BE2C (cell line): ENCODE results near the gene CCDC63.

ENCODE experiments used
- DNase-seq: peaks from one replicate; pipeline ENCODE4 v3.0.0-alpha.2; 2020
- H3K27me3 ChIP-seq: fragments of 250-450 bp; sonication (Bioruptor Pico); 2 replicates; pipeline ENCODE4 v1.5.1; 2020; ENCODE audit warnings: mild to moderate bottlenecking
- H3K36me3 ChIP-seq: fragments of 250-450 bp; sonication (Bioruptor Pico); 2 replicates; pipeline ENCODE4 v1.5.1; 2020; ENCODE audit warnings: mild to moderate bottlenecking
- H3K4me1 ChIP-seq: fragments of 250-450 bp; sonication (Bioruptor Pico); 2 replicates; pipeline ENCODE4 v1.5.1; 2020
- H3K4me3 ChIP-seq: 2 replicates; pipeline ENCODE4 v1.5.1; 2011; ENCODE audit warnings: low read depth, low read length
- H3K9me3 ChIP-seq: fragments of 250-450 bp; sonication (Bioruptor Pico); 2 replicates; pipeline ENCODE4 v1.5.1; 2020
- CTCF ChIP-seq: IDR thresholded peaks from 2 replicates; pipeline ENCODE4 v1.5.1; 2012; ENCODE audit warnings: mild to moderate bottlenecking, low read depth, low read length

Gene CCDC63

GRCh38 chr12:110826592-110827200 is 20.1 kb upstream of the CCDC63 start:
- TF ChIP-seq CTCF, result peak; percentile 96
- H3K9me3 ChIP-seq, result no peaks in the 10 kb centered on the region
- no peaks in the 10 kb centered on the region for H3K36me3 ChIP-seq
- no peaks in the 10 kb centered on the region for H3K27me3 ChIP-seq
- peak overlapping the region; percentile 35 for H3K4me3 ChIP-seq
- DNase-seq, result peak; percentile 91
- no peaks in the 10 kb centered on the region for H3K4me1 ChIP-seq

GRCh38 chr12:110829308-110829707 is 17.5 kb upstream of the CCDC63 start:
- TF ChIP-seq CTCF, result no peak
- no peak for DNase-seq
- Histone ChIP-seq H3K4me3 (no peak overlapping the region), H3K27me3 (no peaks in the 10 kb centered on the region), H3K36me3 (no peaks in the 10 kb centered on the region), H3K9me3 (no peaks in the 10 kb centered on the region), H3K4me1 (no peaks in the 10 kb centered on the region)

- TF ChIP-seq CTCF, result no peak
- Histone ChIP-seq H3K4me3 (no peak overlapping the region), H3K27me3 (no peaks in the 10 kb centered on the region), H3K9me3 (no peaks in the 10 kb centered on the region), H3K36me3 (no peaks in the 10 kb centered on the region), H3K4me1 (no peaks in the 10 kb centered on the region)
- DNase-seq, result no peak
Observed at GRCh38 chr12:110836291-110836690, 10.5 kb upstream of the CCDC63 start.

GRCh38 chr12:110841007-110841406 is 5.8 kb upstream of the CCDC63 start:
- no peaks in the 10 kb centered on the region for H3K9me3 ChIP-seq
- no peak overlapping the region for H3K4me3 ChIP-seq
- H3K36me3 ChIP-seq, result no peaks in the 10 kb centered on the region
- no peak for DNase-seq
- H3K27me3 ChIP-seq, result peaks cover under 1% of the 10 kb centered on the region
- TF ChIP-seq CTCF, result no peak
- no peaks in the 10 kb centered on the region for H3K4me1 ChIP-seq

- Histone ChIP-seq H3K4me1 (no peaks in the 10 kb centered on the region), H3K36me3 (no peaks in the 10 kb centered on the region), H3K4me3 (no peak overlapping the region), H3K9me3 (no peaks in the 10 kb centered on the region), H3K27me3 (peaks cover 13% of the 10 kb centered on the region)
- DNase-seq, result no peak
- no peak for TF ChIP-seq CTCF
Observed at GRCh38 chr12:110844131-110844530, 2.7 kb upstream of the CCDC63 start.

- Histone ChIP-seq H3K4me1 (no peaks in the 10 kb centered on the region), H3K27me3 (peaks cover 13% of the 10 kb centered on the region), H3K36me3 (no peaks in the 10 kb centered on the region), H3K9me3 (no peaks in the 10 kb centered on the region), H3K4me3 (no peak overlapping the region)
- DNase-seq, result peak; percentile 35
- no peak for TF ChIP-seq CTCF
Observed at GRCh38 chr12:110844551-110845338, 2.0 kb upstream of the CCDC63 start.
